ENCODE results near the gene P2RX1.

The P2RX1 gene

DNA sequence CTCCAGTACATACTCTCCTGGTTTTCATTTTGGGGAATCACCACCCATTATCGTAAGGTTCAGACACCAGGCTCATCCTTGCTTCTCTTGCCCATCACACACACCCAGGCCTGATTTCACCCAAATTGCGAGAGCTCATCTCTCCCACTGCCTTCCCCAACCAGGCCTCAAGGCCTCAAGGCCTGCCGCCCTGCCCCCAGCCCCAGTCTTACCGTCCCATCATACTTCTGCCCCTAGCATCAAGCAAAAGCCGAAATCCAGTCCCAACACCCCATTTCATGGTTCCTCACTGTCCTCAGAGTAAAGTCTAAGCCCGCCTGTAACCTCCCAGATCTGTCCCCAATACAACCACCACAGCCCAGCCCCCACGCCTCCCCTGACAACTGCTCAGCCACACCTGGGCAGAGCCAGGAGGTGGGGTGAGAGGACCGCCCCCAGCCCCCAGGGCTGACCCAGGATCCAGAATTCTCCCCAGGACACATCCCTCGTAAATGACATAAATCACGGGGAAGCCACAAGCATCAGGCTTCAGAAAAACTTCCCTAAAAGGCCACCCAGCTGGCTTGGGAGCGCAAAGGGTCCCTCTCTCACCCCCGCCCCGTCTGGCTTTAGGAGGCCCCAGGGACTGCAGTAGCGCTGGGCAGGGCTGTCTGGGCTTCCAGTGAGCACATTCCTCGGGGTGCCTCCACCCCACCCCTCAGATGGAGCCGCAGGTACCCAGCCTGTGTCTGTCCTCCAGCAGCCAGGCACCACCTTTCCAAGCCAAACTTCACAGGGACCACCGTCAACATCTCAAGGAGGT is 9.6 kb upstream of the P2RX1 start:
- H3K4me3 ChIP-seq (ENCODE audit: low read depth, low read length): no peak overlapping the region

DNA sequence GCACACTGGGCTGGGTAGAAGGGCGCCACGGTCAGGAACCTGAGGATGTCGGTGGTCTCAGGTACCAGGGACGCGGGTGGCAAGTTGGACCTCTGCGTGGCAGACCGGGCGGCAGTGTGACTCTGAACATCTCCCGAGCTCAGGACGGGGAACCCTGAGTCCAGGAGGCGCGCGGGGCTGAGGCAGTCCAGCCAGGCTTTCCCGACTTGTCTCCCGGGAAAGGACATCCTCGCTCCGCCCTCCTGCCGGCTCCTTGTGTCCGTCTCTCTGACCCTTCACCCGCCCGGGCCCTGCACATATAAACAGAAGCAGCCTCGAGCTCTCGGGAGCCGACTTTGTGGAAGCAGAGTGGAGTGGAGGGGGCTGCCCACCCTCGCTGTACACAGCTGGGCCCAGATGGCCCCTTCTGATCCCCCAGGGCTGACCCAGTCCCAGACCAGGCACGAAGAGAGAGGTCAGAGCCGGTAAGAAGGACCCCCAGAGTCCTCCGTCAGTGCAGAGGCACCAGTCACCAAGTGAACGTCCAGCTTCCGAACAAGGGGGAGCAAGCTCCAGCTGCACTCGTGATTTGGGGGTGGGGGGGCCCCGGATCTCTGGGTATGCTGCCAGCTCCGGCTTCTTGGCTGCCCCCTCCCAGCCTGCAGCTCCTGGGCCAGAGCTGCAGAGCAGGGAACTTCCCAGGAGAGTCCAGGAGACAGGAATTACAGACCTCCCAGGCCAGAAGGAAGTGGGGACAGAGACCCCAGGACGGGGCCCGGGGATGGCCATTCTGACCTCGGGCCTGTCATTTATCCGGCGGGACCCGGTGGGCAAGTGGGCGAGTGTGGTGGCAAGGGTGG is 8.5 kb upstream of the P2RX1 start:
- no peak overlapping the region for H3K4me3 ChIP-seq (ENCODE audit: low read depth, low read length)

DNA sequence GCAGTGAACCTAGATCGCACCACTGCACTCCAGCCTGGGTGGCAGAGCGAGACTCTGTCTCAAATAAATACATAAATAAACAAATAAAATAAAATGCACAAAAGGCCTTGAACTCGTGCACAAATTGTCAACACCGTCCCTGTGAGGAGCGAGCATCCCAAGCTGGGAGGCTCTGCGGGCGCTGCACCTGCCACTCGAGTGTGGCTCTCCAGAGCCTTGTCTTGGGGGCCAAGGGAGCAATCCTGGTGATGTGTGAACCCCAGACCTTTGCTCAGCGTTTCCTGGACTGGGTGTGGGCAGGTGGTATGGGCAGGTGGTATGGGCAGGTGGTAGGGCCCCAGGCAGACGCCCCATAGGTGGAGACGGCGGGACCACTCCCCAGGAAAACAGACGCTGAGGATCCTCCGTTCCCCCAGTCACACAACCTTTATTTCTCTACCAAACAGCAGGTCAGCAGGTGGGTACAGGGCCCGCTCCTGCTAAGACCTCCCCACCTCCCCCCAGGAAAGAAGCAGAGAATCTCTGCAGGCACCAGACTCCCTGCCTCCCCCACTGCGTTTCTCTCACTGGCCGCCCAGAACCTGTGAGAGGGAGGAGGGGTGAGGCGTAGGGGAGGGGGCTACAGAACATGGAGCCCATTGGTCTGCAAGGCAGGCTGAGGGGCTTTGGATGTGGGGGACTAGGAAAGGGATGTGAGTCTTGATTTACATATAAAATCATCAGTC is 7.4 kb upstream of the P2RX1 start:
- H3K4me3 ChIP-seq (ENCODE audit: low read depth, low read length): no peak overlapping the region

DNA sequence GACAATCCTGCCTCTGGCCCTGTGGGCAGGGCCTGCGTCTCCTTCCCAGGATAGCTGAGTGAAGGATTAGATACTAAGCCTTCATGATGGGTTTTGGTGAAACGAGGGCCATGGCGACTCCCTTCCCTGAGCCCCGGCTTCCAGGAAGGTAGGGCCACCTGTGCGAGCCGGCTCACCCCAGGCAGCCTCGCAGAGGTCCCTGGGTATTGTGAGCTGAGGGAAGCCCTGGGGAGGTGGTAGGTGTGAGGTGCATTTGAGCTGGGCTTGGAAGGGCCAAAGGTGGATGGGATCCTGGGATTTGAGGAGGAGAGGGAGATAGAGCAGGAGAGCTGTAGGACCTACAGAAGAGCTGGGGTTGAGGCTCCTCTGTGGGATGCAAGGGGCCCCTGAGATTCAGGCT is 6.5 kb upstream of the P2RX1 start:
- no peak overlapping the region for H3K4me3 ChIP-seq (ENCODE audit: low read depth, low read length)

DNA sequence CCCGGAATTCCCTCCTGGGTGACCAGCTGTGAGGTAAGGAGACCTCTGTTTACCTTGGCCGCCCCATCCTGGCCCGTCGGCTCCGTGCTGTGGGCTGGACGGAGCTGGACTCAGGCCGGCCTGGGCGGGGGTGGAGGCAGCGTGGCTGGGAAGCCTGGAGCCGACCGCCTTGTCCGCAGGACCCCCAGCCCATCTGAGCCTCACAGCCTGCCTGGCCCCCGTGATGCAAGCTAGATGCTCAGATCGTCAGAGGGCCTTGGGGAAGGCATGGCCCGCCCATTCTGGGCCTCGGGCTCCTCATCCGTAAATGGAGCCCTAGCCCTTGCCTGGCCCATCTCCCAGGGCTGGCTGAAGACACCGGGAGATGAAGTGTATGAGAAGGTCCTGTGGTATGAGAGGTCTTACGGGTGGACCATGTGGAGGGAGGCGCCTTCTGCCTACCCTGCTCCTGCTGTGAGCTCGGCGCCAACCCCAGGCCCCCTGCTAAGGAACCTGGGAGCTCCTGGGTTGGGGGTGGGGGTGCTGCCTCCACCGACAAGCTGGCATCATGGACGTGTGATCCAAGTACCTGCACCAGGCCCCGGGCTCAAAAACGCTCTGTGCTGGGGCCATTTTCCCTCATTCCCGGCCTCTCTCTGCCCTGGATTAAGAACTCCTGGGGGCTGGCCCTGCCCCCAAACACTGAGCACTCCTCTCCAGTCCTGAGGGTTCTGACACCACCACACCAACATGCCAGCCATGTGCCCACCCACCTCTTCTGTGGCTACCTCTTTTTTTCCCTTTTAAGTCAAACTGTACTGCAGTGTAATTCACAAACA is 5.4 kb upstream of the P2RX1 start:
- H3K4me3 ChIP-seq (ENCODE audit: low read depth, low read length): no peak overlapping the region

DNA sequence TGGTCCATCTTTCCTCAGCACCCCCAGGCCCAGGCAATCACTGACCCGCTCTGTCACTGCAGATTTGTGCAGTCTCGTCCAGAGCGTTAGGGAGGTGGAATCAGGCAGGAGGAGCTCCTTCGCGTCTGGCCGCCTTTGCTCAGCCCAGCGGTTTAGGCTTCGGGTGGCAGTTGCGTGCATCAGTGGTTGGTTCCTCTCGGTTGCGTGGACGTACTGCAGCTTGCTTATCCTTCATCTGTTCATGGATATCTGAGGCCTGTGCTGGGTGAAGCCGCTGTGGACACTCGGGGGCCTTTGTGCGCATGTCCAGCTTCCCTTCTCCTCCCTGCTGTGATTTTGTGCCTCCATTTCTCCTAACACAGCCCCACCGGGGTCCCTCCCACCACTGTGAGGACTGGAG is 4.7 kb upstream of the P2RX1 start:
- H3K4me3 ChIP-seq (ENCODE audit: low read depth, low read length): no peak overlapping the region

DNA sequence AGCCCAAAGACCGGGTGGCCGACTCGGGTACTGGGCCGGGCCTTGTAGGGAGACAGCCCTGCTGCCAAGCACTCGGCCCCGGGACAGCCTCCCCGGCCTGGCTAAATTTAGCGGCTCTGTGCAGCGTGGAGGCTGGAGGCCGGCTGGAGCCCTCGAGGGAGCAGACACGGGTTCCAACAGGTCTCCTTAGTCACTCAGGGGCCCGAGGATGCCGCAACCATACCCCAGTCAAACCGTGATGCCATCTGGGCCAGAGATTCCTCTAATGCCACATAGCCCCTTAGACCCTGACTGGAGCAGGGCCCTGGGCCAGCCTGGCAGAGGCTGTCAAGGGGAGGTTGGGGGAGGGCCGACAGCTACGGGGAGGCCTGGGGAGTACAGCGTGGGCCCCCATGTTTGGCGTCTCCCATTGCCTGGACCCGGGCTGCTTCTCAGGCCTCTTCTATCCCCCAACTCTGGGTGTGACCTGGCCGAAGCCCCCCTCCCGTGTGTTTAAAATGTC is 2.9 kb upstream of the P2RX1 start:
- H3K4me3 ChIP-seq (ENCODE audit: low read depth, low read length): no peak overlapping the region

DNA sequence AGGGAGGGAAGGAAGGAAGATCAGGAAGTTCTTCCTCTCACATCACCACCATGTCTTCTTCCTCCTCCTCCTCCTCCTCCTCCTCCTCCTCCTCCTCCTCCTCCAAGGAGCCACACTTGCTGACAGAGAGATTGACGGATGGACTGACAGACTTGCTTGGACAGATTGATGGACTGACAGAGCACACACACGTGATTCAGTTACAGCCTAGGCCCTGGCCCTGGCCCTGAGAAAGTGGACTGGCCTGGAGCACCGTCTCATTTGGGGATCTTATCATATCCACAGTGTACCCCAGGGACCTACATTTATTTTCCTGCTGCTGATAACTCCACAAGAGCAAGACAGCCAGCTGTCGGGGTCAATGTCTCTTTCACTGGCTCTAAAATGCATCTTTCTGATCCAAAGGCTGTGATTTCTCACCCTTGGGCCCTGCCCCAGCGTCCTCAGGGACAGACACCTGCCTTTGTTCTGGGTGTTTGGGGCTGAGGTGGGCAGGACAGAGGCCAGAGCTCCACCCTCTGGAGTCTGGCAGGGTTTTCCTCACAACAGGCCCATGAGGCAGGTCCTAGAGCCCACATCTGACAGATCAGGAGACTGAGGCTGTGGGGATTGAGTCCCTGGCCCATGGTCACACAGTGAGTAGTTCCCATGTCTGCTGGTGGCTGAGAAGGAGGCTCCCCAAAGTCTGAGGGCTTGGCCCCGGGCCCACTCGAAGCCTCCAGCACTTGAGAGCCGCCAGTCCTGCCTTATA is 2.3 kb upstream of the P2RX1 start:
- no peak overlapping the region for H3K4me3 ChIP-seq (ENCODE audit: low read depth, low read length)

DNA sequence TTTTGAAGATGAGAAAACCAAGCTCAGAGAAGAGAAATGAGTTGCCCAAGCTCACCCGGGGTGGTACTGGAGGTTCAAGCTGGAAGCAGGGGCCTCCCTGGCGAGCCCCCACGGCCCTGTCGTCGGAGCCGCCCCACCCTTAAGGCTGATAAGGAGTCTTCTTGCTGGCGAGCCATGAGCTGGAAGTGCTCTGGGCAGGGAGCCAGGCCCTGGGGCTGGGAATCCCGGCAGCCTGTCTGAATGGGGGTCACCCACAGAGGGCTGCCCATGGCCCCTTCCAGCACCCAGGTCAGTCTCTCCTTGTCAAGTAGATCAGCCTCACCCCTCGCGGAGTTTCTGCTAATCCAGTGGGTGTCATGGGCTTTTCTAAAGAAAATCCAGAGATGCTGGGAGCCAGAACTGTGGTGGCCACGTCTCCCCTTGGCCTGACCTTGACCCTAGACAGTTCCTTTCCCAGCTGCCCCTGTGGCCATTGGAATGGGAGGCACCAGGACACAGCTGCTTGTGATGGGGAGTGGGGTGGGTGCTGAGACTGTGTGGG is 1.2 kb upstream of the P2RX1 start:
- no peak overlapping the region for H3K4me3 ChIP-seq (ENCODE audit: low read depth, low read length)

DNA sequence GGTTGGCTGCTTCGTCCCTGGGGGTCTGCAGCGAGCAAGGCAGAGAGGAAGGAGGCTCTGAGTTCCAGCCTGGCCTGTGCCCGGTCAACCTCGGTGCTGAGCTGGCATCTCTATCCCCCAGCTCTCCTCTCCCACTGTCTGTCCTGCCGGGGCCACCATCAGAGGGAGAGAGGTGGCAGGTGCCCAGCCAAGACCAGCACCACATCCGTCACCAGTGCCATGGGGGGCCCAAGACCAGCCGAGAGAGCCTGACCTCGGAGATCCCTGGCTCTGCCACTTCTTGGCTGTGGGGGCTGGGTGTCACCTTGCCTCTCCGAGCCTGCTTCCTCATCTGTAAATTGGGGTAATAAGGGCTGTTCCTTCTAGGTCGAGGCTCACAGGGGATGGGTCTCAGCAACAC is 560 bp upstream of the P2RX1 start:
- H3K4me3 ChIP-seq (ENCODE audit: low read depth, low read length): no peak overlapping the region

DNA sequence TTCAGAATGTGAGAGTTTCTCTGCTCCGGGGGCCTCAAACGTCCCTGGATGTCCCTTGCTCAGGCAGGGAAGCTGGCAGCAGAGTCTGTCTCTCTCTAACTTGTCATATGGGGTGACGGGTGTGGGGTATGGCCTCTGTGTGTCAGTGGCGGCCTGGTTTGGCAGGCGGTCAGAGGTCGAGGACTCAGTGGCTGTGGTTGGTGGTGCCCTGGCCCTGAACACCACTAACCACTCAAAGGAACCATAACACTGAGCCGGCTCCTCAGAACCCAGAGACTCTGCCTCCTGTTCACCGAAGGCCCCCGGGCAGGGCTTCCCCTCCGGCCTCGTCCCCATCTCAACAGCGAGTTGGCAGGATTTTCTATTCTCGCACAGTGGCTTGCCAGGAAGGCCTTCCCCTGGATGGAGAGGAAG is 677 bp downstream of the P2RX1 start:
- no peak overlapping the region for H3K4me3 ChIP-seq (ENCODE audit: low read depth, low read length)

DNA sequence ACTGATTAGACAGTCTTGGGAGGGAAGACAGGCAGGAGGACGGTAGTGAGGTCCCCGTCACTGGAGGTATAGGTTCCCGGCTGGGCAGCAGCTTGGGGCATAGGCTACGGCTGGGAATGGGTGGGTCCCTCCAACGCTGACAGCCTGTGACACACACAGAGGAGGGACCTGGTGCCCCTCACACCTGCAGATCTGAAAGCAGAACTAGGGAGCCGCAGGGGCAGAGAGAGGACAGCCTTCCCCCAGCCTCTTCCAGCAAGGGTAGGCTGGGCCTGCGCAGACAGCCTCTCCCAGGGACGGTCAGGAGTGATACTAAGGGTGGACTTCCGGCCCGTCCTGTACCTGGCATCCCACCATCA is 2.0 kb downstream of the P2RX1 start:
- no peak overlapping the region for H3K4me3 ChIP-seq (ENCODE audit: low read depth, low read length)

DNA sequence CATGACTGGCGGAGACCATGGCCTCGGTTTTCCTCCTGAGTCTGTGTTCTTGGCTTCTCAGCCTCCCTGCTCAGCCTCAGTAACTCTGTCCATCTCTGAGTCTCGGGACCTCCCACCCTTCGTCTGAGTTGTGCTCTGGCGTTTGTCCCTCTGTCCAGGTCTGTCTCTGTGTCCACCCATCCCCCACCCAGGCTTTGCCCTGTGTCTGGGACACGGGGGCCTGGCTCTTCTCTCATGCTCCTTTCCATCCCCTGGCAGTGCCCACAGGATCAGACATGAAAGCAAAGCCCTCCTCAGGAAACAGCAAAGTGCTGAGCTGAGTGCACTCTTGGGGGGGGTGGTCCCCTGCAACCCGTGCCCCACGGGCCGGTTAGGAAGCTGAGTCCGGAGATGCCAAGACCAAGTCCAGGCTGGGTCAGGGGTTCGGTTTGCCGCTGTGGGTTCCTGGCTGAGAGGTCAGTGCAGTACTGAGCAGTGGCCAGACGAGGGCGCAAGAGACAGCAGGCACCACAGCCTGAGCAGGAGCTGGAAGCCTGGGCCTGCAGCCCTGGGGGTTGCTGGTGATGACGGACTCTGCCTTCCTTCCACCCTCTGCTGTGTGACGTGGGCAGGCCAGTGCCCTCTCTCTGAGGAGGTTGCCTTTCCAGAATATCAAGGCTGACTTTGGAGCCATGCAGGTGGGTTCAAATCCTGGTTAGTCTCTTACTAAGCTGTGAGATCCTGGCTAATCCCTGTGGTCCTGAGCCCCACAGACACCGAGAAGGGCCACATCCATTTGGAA is 2.5 kb downstream of the P2RX1 start:
- H3K4me3 ChIP-seq (ENCODE audit: low read depth, low read length): no peak overlapping the region

DNA sequence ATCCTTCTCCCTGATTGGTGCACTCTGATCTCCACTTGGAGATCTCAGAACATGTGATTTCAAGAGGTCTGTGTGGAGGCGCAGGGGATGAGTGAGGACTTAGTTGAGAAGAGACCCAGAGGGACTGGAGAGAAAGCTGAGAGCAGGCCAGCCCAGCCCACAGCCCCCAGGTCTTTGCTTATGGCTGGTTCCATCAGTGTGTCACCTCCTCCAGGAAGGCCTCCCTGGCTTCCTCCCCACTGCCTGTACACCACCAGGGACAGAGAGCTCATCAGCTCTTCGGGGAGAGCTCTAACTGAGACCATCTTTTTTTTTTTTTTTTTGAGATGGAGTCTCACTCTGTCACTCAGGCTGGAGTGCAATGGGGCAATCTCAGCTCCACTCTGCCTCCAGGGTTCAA is 3.4 kb downstream of the P2RX1 start:
- H3K4me3 ChIP-seq (ENCODE audit: low read depth, low read length): no peak overlapping the region

DNA sequence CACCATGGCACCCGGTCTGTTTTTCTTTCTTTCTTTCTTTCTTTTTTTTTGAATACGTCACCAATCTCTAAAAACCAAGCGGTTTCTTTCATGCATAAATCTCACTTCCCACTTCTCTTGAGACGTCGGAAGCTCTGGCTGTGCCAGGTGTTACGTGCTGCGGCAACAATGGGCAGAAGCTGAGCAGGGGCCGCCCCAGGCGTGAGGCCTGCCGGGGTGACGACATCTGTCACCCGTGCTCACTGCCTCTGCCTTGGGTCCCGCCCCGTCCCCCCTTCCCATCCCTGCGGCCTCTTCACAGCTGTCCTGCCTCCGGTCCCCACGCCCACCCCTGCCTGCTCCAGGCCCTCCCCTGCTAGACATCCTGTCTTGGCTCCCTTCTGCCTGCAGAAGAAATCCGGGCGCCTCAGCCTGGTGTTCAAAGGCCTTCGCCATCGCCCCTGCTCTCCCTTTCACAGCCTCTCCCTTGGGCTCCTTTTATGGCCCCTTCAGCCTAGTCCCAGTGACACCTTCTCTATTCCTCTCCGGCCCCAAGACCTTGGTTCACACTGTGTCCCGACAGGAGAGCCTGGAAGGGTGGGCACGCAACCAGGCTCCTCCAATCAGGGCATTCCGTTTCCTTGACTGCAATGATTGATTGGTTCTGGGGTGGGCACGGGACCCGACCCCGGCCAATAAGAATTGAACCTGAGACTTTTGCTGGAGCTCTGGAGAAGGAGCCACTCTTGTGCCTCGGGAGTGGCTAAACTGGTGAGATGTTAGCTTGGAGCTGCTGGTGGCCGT is 4.8 kb downstream of the P2RX1 start:
- no peak overlapping the region for H3K4me3 ChIP-seq (ENCODE audit: low read depth, low read length)

DNA sequence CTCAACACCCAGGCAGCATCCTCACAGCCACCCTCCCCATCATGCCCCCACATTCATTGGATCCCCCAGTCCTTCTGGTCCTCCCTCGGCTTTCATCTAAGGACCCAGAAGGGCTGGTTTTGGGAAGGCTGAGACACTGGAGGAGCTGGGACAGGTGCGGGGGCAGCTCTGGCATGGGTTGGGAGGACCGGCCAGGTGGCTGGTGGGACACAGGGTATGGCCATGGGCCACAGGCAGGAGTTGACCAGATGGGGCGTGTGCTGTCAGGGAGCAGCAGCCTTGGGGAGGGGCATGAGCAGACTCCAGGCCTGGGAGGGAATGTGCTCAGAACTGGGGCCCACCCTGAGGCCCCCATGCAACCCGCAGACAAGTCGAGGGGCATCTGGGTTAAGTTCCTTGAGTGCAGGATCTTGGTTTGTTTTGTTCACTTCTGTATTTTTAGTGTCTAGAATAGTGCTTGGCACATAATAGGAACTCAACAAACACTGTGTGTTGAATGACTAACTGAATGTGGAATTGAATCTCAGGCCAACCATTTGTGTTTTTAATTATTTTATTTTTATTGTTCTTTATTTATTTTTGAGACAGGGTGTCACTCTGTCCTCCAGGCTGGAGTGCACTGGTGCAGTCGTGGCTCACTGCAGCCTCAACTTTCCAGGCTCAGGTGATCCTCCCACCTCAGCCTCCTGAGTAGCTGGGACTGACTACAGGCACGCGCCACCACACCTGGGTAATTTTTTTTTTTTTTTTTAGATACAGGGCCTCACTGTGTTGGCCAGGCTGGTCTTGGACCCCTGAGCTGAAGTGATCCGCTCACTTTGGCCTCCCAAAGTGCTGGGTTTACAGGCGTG is 5.6 kb downstream of the P2RX1 start:
- no peak overlapping the region for H3K4me3 ChIP-seq (ENCODE audit: low read depth, low read length)

DNA sequence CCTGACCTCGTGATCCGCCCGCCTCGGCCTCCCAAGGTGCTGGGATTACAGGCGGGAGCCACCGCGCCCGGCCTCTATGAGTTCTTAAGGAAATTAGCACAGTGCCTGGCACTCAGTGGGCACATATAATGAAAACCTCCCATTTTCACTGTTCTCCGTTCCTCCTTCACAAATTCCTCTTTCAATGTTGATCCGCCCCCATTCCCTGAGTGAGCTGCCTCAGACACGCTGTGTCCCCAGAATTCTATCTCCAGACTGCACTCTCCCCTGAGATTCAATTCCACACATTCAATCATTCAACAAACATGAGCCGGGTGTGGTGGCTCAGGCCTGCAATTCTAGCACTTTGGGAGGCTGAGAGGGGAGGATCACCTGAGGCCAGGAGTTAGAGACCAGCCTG is 7.0 kb downstream of the P2RX1 start:
- H3K4me3 ChIP-seq (ENCODE audit: low read depth, low read length): no peak overlapping the region

All from iPS-11a (cell line).